GDM1 (cell line): ENCODE results near the gene SERPINB7.
"Not testable (repeated sequence)": the region's sequence is repeated elsewhere in the genome, so short reads cannot be mapped to it uniquely, and the experiment has no call there.

Source experiments
- DNase-seq: peaks from one replicate; lab custom pipeline; 2025; lab: John Stamatoyannopoulos, UW

Gene SERPINB7, protein sequence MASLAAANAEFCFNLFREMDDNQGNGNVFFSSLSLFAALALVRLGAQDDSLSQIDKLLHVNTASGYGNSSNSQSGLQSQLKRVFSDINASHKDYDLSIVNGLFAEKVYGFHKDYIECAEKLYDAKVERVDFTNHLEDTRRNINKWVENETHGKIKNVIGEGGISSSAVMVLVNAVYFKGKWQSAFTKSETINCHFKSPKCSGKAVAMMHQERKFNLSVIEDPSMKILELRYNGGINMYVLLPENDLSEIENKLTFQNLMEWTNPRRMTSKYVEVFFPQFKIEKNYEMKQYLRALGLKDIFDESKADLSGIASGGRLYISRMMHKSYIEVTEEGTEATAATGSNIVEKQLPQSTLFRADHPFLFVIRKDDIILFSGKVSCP

DNA sequence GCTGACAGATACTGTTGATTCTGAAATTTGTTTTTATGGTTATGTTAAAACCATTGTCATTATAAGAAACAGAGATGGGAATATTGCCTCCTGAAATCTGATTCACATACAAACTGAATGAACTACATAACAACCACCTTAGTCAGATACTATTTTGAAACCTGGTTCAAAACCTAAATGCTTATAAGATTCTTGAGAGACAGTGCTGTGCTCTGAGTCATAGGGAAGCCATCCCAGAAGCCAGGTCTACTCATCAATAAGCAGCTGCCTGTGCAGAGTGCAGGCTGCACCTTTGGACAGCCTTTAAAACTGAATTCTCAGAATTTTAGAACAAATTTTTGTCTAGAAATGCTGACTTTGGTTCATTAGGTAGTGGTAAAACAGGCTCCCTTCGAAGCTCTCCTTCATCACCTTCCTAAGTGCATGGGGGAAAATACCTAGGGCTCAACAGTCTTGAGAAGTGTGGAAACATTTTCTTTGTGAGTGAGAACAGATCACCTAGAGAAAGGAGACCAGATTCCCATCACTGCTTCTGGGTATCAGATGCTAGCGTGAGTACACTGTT is at the start of gene SERPINB7:
Gene SERPINB7, plus strand, starts transcription at position 253 of the 565 bp plus-strand sequence. CDS start 6,955 bp downstream, outside the sequence.
- DNase-seq: no peak

DNA sequence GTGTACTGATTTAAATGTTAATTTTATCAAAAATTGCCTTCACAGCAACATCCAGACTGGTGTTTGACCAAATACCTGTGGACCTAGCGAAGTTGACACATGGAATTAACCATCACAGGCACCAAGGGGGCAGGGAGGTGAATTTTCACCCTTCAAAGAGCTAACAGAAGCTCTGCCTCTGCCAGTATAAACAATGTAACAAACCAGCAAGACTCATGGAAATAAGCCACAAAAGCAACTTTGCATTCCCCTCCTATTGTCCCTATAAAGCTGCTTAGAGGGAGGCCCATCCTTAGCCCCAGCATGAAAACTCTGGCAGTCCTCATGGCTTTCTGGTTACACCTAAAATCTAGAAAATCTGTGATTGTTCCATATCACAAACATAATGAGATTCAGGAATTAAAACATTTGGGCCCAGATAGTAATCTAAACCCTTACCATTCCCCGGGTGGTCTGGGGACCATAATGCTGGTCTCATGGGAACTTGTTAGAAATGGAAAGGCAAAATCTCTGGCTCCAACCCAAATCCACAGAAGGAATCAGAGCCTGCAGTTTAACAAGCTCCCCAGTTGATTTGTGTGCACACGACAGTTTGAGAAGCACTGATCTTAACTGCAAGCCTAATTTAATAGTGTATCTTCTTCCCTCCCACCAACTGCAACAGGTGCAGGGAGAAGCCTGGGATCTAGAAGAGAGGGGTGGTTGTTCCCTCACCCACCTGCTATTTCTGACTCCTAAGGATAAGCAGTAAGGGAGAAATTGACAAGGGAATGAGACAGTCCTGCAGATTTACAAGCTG is 49.3 kb upstream of the SERPINB7 start:
- no peak for DNase-seq

DNA sequence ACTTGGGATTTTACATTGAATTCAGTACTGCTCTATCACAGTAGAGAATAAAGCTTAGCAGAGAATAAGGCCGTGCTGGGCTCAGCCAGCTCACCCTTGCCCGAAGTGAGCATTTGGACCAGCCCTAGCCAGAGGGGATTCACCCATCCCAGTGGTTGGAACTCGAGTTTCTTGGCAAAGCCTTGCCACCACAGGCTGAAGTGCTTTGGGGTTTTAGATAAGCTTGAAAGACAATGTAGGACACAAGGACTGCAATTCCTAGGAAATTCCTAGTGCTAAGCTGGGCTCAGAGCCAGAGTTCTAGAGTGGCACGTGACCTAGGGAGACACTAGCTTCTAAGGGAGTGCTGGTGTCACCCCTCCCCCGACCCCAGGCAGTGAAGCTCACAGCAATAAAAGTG is 44.4 kb upstream of the SERPINB7 start:
- no peak for DNase-seq

DNA sequence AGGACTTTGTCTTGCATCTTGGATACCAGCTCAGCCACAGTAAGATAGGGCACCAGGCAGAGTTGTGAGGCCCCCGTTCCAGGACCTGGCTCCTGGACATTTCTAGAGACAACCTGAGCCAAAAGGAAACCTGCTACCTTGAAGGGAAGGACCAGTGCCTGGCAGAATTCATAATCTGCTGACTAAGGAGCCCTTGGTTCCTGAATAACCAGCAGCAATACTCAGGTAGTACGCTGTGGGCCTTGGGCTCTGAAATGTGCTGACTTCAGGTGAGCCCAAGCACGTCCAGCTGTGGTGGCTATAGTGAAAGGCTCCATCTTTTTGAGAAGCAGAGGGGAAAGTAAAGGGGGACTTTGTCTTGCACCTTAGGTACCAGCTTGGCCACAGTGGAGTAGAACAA is 44.0 kb upstream of the SERPINB7 start:
- DNase-seq: no peak

DNA sequence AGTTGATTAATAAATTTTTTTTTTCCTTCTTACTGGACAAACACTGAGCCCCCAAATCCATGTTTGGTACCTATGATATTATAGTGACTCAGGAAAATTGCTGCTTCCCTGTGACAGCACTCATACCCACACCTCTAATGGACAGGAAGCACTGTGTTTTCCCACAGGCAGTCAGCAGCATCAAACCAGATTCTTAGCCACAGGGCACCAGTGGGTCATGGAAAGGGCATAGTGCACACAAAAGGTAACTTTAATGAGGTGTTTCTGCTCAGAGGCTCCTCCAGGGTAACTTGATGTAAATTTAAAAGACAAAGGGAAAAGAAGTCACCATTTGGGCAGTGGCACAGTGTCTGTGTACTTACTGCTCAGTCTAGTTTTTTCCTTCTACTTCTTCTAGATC is 38.3 kb upstream of the SERPINB7 start:
- DNase-seq: no peak

DNA sequence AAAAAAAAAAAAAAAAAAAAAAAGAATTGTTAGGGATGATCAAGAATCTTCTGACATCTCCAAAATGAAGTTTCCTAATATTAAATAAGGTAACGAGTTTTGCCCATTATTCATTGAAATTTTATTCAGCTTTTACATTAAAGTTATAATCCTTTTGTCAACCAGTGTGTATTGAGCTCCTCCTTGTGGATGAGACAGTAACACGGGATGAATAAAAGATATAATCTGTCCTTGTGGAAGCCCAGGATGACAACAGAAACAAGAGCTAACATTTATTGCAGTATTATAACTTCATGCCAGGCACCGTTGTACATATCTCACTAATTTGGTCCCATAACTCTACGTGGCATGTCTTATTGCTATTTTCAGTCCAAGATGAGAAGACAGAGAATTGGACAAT is 33.4 kb upstream of the SERPINB7 start:
- DNase-seq: no peak

DNA sequence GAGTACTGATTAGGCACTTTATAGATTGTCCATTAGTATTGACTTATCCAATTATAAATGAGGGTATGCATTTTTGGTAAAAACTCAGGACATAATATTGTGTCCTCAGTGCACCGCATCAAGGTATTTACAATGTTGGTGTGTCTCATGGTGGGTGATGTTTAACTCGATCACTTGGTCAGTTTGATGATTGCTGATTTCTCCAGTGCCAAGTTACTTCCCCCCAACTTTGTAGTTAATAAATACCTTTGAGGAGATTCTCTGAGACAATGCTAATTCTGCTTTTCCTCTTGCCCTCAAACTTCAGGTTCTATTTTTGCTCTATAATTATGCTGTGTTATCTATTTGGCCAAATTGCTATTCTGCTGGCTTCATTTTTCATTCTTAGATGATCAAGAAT is 28.2 kb upstream of the SERPINB7 start:
- no peak for DNase-seq

DNA sequence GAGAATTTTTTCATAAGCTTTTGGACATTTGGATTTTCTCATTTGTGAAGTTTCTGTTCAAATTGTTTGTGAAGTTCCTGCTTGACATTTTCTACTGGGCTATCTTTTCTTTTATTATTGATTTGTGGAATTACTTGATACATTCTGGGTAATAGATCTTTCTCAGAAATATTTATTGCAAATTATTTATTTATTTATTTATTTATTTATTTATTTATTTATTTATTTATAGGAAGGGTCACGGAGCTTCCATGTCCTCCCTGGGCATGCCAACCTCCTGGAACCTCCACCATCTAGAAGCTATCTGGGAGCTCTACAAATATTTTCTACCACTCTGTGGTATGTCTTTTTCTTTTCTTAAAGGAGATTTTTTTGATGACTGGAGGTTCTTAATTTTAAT is 25.7 kb upstream of the SERPINB7 start:
- DNase-seq: no peak

DNA sequence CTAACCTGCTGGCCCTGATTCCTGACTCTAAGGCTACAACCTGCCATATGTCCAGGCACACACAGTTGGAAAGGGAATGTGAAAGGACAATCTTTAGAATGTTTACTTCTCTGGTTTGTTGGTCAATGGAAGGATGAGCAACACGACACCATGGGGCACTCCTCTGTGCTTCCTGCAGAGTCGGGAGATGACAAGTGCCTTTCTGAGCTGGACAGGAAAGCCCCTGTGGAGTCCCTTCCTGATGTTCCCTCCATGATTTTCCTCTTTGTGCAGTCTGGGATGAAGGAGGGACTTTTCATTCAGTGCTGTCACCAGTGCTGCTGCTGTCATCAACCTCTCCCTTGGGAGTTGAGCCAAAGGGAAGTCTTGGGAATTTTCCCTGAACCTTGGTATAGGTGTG is 22.6 kb upstream of the SERPINB7 start:
- DNase-seq: no peak

DNA sequence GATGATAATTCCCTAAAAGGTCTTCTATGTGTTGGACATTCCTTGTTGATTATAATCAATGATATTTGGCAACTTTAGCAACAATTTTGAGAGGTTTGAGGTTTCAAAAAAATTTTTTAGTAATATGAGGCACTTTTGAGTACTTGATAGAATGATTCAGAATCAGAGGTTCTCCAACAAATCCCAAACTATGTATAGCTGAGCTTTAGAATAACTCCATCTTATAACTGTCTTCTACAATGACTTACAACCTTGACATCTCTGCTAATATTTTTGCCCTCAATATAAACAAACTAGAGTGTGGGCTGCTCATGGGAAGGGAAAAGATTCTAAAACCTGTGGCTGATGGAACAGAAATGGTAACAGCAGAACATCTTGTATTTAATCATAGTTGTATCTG is 21.5 kb upstream of the SERPINB7 start:
- DNase-seq: no peak

DNA sequence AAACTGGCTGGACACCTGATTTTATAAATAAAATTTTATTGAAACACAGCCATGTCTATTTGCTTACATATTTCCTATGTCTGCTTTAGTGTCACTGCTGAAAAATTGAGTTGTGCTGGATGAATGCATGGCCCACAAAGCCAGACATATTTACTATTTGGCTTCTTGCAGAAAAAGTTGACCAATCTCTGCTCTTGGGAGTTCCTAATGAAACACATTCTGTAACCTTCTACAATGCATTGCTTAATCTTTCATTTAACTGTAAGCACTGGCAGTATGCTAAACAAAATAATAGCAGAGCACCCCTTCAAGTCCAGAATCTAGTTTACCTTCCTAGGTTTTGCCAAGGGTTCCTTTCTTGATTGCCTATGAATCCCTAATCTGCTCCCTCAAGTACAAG is 17.7 kb upstream of the SERPINB7 start:
- DNase-seq: no peak

DNA sequence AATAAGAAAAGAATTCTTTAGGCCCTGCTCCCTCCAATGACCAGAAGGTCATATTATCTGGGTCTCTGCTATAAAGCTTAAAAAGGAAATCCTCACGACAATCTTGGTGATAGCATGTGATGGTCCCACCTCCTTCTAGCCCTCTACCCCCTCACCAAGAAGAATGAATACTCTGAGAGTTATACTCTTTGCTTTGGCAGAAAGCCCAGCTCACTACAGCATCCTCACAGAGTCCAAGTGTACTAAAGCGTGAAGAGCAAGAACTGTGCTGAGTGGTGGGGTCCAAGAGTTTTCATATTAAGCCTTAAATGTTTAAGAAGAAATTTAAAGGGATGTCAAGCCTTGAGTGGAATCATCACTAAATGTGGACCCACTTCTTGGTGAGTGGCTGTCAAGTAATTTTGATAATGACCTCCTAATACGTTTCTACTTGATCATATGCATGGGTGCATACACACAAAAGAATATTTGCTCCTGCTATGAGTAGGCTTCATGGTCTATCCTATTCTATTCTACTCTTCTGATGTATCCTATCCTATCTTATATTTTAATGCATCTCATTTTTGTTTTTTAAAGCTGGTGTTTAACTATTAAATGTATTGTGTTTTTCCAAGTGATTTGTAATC is 16.5 kb upstream of the SERPINB7 start:
- no peak for DNase-seq

DNA sequence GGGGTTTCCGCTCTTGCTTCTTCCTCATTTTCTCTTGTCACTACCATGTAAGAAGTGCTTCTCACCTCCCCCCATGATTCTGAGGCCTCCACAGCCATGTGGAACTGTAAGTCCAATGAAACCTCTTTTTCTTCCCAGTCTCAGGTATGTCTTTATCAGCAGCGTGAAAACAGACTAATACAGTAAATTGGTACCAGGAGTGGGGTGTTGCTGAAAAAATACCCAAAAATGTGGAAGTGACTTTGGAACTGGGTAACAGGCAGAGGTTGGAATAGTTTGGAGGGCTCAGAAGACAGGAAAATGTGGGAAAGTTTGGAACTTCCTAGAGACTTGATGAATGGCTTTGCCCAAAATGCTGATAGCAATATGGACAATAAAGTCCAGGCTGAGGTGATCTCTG is 15.4 kb upstream of the SERPINB7 start:
- DNase-seq: not testable (repeated sequence)

DNA sequence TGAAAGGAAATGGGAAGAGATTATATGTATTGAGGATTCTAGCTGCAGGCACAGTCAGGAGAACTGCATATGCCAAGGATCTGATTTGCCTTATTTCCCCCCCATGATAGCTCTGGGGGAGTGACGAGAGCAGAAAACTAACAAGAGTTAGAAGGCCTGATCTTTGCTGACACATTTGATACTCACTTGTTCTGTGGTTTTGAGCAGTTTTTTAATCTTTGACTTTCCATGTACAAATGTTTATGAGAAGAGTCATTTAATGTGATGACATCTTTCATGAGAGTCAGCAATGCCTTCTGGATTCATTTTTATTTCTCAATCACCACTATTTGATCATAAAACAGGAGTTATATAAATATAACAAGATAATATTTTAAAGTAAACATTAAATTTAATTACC is 12.7 kb upstream of the SERPINB7 start:
- DNase-seq: no peak

DNA sequence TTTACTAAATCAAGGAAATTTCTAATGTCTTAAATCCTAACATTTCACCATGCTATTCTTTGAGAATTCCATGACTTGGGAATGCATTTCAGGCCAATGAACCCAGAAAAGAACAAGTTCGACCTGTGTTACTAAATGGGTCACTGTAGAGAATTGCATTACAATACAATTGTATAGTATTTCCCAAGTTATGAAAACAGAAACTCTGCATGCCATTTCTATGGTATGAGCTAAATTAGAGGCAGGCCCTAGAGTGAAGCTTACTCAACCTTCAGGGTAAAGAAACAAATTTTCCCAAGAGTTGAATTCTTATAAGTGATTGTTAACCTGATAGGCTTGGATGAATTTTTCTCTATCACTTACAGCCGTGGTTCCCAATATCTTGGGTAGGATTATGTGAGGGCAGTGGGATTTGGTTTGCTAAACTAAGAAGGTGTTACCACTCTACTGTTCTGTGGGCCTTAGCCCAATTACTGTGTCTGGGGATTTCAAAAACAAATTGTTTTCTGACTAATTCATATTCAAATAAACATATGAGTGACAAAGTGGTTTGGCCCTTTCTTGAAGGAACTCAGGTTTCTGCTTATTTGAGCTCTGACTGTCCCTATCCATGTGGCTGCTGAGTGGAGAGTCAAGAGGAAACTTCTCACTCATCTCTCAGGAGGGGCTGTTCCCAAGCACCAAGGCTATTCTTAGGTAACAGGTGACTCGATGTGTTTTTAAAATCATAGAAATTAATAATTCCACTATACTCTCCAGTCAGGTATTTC is 11.2 kb upstream of the SERPINB7 start:
- no peak for DNase-seq

DNA sequence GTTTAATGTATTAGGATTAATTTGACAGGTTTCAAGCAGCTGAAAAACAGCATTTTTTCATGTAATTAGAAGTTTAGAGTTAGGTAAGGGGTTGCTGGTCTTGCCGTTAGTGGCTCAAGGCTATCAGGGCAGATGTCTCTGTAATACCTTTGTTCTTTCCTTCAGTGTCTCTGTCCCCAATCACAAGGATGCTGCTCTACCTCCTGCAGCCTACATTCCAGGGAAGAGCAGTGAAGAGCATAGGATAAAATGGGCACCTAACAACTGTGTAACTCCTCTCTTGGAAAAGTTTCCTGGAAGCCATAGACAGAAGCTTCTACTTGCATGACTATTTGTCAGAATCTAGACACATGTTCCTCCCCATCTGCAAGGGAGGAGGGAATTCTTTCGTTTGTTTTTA is 9.4 kb upstream of the SERPINB7 start:
- DNase-seq: no peak

DNA sequence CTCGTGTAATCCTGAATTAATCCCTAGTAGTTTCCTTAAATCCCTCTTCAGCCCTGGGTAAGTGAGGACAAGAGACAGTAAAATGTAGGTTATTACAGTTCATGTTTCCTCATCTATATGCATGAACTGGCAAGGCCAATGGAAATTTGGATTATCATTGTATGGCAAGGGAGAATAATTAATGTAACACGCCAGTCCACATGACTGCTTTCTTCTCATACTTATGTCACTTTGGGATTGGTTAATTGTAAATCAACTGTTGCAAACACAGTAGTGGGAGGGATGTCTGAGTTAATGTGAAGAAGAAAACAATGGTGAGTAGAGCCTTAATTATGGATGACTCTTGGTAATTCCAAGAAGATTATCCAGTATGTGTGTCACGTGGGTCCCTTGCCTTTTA is 1.7 kb upstream of the SERPINB7 start:
- DNase-seq: no peak

DNA sequence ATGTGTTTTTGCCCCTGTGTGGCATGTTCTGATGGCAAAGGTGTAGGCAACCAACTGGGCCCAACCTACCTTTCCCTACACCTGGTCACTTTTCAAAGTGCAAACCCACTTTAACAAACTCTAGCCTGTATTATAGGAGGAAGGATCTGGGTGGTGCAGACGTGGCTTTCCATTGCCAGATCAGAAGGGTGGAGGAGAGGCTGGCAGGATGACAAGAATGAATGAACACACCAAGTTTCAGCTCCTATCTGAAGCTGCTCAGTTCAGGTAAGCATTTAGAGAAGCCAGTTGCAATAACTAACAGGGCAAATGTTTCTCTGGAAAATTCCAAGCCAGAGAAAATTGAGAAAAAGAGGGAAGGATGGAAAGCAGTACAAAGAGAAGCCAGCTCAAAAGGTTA is 707 bp upstream of the SERPINB7 start:
- DNase-seq: no peak

DNA sequence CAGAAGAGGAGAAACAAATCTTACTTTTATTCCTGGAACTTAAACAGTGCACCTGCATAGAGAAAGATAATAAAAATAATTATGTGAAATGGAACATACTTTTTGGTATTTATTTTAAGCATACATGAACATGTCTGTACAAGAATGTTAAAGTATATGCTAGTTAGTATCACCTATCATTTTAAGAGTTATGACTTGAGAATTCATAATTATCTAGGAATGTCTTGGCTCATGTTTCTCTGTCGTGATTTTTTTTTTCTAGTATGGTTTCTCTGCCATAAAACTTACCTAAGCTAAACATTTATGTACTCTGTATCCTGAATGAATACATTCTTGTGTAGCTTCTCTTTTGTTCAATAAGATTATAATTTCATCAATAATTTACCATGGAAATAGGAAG is 4.2 kb downstream of the SERPINB7 start:
- no peak for DNase-seq

DNA sequence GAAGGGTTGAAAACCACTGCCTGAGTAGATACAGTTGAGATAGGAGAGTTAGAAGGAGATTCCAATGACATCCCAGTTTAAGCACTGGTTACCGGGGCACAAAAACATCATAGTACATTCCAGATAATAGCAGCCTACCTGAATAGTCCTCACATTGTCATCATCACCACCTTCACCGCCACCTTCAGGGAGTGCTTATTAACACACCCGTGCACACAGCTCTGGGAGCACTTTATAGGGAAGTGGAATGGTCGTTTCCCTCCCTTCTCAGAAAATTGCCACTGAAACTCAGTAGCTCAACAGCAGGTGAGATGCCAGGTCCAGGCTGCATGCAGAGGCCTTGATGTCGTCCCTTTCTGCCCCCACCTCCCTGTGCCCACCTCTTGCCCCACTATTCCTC is 8.2 kb downstream of the SERPINB7 start:
- DNase-seq: no peak

DNA sequence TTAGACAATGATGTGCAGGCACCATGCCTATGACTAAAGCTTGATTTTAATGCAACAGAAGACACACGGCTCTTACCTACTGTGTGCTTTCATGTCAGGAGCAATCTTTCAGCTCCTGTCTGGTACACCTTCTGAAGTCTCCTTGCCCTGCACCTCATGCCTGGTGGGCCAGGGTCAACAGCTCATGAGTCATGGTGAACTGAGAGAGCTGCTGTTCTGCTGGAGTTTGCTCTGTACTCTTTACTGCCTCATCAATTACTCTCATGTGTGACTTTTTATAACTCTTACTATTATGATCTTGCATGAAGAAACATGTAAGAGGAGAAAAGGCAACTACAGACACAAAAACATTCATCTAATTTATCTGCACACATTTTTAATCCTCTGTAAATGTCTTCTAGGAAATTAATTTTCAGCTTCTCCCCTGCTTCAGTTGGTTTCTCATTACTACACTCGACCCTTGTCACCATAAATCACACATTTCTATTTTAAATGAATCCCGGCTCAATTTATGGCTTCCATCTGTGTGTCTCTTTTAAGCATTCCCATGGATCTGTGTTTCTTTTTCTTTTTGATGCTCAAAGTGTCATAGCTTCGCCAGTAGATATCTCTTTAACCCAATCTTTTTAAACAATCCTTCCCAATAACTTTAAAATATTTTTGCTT is 9.7 kb downstream of the SERPINB7 start:
- DNase-seq: no peak
